HuH-7 (cell line): ENCODE measurements around the gene FCSK.

ENCODE experiments used
- DNase-seq: peaks from one replicate; pipeline ENCODE4 v3.0.0; 2011; ENCODE audit warnings: low spot score

FCSK gene

DNA sequence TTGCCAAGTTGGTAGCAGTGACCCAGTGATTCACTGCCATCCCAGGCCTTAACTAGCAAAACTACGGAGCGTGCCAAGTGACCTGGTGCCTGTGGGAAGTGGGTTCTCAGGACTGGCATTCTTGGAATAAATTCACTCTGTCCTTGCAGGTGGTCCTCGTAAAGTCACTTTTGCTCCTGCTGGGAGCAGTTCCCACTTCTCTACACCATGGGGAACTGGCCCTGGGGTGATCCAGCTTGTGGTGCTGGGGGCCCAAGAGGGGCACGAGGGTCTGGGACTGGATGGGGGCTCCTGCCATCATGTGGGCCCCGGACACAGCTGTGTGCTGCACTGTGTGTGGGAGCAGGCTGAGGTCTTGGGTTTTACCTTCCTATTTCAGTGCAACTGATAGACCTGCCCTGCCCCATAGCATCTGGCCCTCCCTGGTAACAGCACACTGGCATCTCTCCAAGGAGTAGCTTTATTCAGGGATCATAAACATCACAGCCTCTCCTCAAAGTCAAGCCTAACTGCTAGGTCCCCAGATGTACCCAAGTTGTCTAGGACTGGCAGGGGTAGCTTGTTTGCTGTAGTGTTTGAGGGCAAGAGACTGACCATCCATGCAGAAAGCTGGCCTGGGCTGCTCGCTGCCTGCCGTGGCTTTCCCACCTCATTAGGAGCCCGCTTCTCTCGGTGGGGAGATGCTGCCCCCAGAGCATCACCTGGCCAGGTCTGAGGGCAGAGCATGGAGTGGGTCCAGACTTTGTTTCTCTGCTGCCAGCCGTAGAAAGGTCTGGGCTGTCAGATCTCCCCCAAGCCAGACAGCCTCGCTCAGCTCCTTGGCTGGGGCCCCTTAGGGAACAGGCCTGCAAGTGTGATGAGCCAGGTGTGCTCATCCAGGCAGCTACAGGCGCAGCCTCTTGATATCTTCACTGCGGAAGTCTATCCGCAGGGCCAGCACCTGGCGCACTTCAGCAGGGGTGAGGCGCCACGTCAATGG is 26.0 kb downstream of the FCSK start:
- no peak for DNase-seq

DNA sequence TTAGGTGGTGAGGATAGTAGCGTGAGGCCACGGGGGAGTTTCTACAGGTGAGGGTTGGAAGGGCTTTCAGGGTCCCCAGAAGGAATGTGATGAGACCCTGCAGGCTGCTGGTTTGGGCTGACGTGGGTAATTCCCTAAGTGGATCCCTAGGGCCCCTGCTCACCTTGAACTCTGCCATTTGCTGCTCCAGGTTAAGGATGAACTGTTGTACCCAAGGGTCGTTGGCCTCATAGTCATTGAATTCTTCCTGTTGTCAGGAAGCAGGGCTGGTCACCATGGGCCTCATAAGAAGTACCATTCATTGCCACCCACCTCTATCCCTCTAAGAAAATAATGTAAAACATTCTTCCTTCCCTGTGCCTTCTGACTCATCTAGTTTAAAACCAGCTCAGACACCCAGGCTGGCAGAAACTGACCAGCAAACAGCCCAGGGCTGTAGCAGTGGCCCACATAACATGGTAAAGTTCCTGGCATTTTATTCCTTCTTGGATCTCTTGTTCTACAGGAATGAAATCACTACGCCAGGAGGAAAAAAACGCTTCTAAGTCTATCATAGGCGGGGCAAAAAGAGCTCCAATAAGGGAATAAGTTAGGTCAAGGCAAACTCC is 27.6 kb downstream of the FCSK start:
- DNase-seq, result no peak

DNA sequence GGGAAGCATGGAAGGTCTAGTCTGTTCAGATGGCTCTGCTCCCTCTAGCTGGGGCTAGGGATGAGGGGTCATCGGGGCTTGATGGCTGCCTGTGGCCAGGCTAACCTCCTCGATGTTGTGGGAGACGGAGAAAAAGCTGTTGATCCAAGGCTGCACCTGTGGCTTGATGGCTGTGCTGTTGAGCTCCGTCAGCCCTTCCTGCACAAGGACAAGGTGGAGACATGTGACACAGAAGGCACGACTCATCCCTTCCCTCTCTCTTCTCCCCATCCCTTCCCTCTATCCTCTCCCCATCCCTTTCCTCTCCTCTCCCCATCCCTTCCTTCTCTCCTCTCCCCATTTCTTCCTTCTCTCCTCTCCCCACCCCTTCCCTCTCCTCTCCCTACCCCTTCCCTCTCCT is 28.2 kb downstream of the FCSK start:
- no peak for DNase-seq

DNA sequence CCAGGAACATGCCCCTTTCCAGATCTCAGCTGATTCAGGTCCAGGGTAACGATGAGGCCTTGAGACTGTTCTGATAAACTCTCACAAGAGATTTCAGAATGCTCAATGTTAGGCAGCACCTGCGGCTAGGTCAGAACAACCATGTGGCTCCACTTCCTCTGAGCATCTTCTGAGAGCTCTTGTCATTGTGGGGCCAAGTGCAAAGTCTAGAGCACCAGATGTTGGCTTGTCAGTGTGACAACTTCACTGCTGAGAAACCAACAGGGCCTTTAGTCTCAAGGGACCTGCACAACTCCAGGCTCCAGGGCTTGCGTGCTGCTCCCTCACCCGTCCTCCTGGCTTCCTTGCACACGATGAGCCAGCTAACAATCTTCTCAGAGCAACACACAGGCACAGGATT is 29.0 kb downstream of the FCSK start:
- DNase-seq, result no peak

DNA sequence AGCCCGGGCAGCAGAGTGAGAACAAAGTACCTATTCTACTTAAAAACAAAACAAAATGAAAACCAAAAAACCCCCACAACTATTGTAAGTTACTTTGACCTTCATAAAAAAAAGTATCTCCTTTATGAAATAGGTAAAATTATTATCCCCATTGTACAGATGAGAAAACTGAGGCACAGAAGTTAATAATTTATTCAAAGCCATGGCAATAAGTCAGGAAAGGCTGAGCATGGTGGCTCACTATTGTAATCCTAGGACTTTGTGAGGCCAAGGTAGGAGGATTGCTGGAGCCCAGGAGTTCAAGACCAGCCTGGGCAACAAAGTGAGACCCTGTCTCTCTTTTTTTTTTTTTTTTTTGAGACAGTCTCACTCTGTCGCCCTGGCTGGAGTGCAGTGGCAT is 30.5 kb downstream of the FCSK start:
- DNase-seq, result no peak

DNA sequence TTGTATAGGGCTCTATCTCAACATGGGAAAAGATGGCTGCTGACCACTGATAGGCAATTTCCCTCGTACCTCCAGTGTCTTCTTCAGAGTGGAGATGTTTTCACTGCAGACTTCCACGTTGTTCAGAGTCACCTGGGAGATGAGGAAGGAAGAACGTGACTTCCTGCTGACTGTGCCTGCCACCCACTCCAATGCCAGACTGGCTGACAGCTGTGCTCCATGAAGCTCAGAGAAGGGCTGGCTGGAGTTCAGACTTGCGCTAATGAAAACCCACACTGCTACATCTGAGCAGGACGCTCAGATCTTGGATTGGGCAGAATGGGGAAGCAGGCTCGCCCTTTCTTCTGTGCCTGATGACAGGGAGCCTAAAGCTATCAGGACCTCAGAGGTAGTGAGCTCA is 35.9 kb downstream of the FCSK start:
- no peak for DNase-seq

DNA sequence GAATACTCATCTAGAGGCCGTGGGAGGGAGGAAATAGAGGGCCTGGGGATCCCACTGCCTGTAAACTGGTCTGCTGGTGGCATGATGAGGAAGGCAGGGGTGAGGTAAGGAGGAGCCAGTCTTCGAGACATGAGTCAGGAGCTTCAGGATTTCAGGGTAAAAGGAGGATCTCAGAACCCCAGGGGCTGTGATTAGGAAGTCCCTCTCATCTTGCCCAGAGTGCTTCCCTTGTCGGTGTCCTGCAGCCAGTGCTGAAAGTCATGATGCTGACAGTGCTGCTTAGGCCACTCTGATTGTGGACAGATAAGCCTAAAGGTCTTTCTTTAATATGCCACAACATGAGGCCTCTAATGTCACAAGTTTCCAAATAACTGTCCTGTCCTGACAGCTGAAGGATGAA is 39.4 kb downstream of the FCSK start:
- DNase-seq, result no peak

DNA sequence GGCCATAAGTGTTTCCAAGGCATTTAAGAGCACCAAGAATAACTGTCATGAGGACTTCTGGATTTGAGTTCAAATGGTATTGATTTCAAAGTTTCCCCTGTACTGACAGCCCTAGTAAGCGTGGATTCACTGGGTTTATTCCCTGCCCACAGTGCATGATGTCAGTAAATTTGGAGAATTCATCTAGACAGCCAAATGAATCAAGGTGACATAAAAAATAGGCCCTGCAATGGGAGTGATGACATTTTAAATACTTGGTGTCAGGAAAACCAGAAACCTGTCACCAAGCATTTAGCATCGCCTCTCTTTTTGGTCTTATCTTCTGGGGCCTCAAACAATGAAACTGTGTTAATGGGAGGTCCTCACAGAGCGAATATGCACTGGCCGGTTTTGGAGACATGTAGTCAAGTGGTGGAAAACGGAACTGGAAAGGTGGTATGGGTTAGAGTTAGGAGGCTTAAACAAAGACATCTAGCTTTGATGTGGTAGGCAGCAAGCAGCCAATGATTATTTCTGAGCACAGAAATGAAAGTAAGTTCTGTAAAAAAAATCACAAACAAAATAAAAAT is 39.9 kb downstream of the FCSK start:
- DNase-seq, result no peak

DNA sequence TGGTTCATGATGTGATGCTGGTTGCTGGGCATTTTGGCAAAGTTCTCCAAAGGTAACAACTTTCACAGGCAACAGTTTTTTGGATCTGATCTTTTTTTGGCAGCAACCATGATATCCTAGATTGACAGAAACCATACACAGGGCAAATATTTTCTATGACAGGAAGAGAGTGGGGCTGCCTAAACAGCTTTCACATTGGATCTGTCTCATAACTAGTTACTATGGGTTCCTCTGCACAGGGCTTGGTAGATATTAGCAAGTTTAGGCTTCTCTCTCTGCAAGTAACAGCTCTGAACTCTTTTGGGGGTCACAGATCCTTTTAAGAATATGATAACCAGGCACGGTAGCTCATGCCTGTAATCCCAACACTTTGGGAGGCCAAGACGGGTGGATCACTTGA is 40.4 kb downstream of the FCSK start:
- DNase-seq, result no peak

DNA sequence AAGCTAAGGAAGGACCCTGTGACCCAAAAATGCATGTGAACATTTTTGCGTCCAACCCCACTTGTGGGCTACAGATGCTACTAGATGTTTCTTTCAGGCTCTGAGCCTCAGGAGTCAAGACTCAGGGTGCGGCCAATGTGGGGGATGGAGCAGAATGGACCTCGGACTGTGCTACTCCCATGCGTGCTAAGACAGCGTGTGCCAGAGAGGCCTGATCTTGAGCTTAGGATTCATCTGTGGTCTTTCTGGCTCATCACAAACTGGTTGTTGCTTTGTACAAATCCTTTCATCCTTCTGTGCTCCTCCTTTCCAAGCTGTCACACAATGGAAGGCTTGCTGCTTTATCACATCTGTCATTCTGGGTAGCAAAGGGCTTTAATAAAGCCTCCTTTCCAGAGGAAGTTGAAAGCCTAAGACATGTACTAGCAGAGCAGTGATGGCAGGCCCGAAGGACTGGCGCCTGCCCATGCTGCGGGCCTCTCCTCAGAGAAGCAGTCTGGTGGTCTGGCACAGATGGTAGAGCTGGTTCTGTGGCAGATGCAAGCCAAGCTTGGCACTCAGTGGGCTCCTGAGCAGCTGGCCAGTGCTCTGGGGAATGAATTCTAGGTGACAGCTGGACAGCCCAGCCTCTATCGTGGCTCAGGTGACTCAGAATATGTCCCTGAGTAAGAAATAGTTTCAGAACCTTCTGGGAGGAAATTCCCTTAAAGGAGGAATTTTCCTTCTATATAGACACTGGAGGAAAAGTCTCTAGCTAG is 41.2 kb downstream of the FCSK start:
- DNase-seq, result no peak

DNA sequence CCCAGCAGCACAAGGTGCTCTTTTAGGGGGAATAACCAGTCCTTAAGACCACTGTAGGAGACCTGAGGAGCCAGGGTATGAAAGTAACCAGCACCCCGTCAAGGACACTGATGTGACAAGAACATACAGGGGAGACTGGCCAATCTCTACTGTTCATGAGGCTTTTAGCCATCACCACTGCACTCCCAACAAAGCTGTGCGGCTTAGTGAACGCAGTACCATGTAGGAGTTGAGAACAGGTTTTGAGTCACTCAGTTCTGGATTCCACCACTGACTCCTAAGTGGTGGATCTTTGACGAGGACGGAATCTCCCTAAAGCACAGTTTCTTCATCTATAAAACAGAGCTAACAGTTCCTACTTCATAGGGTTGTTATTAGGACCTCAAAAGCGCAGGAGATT is 42.1 kb downstream of the FCSK start:
- DNase-seq, result no peak

DNA sequence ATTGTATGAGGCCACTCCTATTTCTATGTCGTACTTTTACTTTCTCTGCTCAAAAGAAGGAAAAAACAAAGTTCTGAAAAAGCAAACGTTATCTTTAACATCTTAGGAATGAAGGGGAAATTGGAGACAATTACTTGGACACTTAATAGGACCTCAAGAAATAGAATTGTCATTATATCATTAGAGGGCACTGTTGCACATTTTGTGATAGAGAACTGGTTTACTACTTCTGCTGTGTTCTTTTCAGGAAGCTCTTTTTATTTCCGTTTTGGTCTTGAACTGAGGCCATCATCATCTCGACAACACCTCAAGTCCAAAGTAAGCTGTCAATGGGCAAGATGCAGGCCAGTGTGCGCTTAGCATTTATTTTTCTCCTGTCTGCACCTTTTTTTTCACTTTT is 54.4 kb downstream of the FCSK start:
- no peak for DNase-seq

DNA sequence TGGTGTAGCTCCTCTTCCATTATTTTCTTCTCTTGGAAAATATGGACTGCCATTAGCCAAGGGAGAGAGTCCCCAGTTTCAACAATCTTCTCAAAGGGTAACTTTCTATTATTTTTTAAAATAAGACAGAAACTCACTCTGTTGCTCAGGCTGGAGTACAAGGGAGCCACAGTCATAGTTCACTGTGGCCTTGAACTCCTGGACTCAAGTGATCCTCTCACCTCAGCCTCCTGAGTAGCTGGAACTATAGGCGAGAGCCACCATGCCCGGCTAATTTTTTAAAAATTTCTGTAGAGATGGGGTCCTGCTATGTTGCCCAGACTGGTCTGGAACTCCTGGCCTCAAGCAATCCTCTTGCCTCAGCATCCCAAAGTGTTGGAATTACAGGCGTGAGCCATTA is 55.8 kb downstream of the FCSK start:
- DNase-seq, result no peak

DNA sequence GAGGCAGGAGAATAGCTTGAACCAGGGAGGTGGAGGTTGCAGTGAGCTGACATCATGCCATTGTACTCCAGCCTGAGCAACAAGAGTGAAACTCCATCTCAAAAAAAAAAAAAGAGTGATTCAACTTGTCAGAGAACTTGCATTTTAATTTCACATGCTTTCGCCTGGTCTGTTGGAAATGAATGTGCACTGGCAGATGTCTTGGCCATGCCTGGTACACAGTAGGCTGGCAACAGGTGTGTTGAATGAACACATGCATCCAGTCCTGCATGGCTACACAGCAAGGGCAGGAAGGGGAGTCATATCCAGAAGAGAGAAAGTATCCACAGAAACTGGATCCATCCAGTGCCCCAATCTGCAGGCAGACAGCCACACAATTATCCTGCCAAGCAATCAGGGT is 57.4 kb downstream of the FCSK start:
- no peak for DNase-seq

DNA sequence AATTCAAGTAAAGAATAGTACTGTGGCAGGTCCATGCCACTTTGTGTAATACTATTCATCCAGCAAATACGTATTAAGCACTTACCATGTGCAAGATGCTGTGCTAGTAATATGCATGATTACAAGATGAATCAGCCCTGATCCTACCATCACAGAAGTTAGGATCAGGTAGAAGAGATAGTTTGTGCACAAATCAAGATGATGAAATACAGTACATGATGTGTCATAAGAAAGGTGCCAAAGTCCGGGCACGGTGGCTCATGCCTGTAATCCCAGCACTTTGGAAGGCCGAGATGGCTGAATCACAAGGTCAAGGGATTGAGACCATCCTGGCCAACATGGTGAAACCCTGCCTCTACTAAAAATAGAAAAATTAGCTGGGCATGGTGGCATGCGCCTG is 58.1 kb downstream of the FCSK start:
- DNase-seq, result no peak

DNA sequence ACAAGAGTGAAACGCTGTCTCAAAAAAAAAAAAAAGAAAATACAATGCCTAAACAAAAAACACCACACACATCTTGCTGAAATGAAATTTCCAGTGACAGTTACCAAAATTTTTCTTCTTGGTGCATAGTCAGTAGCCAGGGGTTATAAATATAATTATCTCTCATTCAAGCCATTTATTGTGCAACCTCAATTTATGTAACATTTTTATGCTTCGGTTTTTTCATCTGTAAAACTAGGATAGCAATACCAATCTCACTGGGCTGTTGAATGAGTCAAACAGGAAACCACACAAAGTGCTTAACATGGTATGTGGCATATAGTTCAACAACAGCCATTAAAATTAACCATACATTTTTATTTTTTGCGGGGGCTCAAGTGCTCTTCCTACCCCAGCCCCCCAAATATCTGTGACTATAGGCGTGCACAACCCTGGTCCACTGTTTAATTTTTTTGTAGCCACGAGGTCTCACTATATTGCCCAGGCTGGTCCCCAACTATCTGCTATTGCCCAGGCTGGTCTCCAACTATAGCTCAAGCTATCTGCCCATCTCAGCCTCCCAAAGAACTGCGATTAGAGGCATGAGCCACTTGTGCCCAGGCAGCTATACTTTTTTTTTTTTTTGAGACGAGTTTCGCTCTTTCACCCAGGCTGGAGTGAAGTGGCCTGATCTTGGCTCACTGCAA is 66.4 kb downstream of the FCSK start:
- DNase-seq, result no peak

DNA sequence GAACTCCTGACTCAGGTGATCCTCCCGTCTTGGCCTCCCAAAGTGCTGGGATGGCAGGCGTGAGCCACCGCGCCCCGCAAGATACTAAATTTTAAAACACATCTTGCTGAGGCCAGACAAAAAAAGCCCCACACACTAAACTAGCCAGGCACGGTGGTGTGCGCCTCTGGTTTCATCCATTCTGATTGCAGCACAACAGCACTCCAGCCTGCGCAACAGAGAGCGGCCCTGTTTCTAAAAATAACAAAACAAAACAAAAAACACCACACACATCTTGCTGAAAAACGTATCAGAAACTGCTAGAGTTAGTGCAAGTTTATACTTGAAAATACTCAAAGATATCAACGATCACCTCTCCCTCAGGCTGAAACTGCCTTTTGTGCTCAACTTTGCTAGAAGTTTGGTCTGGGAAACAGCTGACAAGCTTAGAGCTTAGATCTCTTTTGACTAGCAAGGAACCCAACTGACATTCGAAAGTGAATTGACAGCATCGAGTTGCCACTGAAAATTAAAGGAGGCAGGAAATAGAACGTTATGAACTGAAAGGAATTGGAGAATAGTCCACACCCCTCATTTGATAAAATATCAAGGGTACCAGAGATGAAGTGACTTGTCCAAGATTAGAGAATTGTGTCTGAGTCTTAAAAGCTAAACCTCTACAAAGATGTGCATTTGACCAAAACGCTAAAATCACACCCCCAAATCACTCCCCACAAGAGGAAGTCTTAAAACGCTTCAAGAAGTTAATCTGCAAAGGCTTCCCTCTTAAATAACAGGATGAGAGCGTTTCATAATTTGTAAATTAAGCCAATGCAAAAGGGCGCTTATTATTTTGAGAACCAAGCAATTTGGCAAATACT is 68.1 kb downstream of the FCSK start:
- no peak for DNase-seq

DNA sequence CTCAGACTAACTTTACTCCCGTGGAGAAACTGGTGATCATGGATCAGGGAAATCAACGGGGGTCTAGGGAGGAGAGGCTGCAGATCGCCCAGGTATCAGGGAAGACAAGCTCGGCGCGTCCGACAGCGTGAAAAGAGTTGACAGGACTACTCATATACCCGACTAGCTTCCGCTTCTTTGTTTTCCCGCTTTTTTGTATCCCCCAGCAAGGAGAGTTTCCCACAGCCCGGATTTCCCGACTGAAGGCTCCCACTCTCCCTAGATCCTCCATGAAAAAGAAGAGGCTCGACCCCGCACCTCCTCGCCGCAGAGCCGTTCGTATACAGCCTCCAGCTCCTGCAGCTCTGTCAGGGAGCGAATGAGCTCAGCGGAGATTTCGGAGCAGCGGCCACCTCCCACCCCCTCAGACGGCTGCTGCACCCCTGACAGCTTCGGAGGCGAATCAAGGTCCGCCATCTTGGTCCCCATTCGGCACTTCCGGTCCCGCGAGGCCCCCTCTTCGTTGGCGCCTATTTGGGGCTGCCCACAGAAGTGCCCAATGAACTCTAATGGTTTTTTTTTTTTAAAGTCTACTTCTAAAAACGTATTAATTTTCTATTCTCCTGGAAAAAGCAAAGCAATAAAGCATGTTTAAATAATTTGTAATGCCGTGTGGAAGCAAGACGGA is 68.8 kb downstream of the FCSK start, which contains the start of gene COG4:
Gene COG4 (minus strand): TSS at position 479 of the 667 bp plus-strand sequence. CDS start 11 bp downstream, at position 468.
- peak; percentile 81 for DNase-seq

DNA sequence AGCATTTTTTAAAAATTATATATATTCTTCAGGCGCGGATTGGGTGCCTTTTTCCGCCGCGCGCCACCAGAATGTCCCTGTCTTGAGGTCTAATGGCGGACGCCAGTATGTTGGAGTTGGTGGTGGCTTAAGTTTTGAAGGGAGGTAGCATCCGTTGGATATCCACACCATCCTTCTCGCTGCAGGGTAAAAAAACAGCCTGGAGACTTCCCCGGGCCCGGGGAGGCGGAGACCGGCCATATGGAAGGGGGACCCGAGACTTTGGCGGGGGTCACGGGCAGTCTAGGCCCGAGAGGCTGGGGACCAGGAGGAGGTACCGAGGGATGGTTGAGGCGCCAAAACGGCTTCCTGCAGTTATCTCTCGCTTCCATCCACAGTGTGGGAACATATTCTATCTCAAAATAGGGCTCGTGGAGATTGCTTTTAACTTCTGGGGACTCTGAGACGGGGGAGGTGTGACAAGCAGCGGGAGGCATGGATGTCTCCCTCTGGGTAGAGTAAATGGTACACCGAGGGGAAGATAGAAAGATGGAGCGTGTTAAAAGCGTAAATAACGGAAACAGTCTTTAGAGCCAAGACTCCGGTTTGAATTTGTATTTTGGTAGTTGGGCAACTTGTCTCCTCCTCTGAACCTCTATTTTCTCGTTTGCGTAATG is 69.5 kb downstream of the FCSK start, which contains the start of gene SF3B3:
Gene SF3B3 (plus strand): TSS at position 74 of the 656 bp plus-strand sequence. CDS start 2,841 bp downstream, outside the sequence.
- peak; percentile 55 for DNase-seq
